T1000 (cell line): Measurements from ENCODE around the gene PLD2.
"Not testable (repeated sequence)": the region's sequence is repeated elsewhere in the genome, so short reads cannot be mapped to it uniquely, and the experiment has no call there.

Source experiments
- DNase-seq: peaks from one replicate; lab custom pipeline; 2025; ENCODE audit warnings: mixed read lengths; lab: John Stamatoyannopoulos, UW

PLD2 gene

DNA sequence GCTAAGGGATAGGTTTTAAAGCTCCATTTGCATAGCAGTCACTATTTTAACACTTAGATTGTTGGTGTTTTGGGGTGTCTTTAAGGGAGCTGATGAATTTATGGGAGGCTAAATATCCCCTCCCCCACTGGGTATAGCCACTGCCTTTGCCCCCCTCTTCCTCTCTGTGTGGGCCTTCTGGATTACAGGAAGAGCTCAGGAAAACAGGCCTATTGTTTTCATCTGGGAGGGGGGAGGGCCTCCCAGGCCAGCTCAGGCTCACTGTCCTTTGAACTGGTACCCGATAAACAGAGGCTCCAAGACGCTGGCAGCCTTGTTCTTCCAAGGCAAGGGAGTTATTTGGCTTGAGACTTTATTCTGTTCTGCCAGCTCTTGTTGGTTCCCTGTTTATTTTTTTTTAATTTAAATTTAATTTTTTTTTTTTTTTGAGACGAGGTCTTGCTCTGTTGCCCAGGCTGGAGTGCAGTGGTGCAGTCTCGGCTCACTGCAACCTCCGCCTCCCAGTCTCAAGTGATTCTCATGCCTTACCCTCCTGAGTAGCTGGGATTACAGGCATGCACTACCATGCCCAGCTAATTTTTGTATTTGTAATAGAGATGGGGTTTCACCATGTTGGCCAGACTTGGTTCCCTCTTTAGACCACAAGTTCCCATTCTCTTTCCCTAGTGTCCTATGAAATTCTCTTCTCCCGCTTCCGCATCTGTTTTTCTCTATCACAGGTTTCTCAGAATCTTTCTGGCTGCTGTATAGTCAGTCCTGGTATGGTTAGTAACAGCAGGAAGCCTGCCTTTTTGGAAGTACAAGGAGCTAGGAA lies 51.3 kb downstream of the PLD2 start:
- no peak for DNase-seq

DNA sequence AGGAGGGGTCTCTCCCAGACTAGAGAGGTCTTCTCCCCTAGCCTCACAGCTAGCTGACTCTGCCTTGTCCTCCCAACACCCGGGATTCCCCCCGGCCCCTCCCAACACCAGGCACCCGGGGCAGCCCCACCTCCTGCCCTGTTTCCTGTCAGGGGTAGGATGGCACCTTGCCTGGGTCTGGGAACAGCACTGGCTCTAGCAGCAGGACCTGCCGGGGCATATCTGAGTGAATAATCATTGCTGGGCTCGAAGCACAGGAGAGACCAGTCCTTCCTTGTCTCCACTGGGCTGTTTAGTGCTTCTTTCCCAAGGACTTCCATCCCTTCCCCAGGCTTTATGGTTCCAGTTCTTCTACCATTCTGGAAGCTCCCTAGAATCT lies 51.9 kb downstream of the PLD2 start:
- no peak for DNase-seq

DNA sequence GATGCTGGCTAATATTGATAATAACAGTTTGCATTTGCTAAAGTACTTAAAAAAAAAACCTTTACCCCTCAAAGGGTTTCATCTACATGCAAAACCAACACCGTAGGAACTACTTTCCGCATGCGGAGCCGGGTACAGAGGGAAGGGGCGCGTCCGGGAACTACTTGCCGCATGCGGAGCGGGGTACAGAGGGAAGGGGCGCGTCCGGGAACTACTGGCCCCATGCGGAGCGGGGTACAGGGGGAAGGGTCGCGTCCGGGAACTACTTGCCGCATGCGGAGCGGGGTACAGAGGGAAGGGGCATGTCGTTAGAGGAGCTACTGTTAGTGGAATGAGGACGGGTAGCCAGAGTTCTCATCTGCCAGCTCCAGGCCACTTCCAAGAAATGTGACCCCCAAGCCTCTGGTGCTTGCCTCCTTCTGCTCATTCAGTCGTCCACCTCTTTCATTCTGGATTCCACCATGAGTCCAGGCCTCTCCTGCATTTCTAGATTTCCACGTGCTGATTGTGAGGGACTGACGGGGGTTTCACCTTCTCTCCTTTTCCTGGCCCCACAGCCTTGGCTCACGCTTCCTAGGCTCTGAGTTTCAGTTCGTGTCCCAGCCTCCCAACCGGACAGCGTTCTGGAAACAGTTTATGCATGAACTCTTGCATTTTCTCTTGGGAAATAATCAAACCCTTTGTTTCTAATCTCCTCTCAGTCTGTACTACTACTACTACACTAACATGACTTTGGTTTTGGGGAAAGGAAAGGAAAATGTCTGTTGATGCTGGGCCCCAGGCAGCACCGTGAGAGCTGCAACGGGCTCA lies 53.1 kb downstream of the PLD2 start:
- DNase-seq: no peak

DNA sequence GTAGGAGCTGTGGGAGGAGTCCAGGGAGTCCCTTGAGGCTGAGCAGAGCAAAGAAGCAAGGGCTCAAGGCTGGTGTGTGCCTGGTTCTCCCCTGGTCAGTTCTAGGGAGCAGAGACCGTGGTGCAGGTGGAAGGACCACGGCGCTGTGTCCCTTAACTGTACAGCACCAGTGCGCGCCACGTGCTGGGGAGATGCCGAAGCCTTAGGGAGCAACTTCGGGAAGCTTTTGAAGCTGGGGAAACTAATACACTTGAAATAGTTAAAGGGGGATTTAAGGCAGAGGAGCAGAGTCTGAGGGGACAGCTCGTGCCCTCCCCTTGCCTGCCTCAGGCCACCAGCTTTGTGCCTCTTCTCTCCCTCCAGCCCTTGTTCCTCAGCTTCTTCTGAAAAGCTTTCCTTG lies 53.7 kb downstream of the PLD2 start:
- no peak for DNase-seq

DNA sequence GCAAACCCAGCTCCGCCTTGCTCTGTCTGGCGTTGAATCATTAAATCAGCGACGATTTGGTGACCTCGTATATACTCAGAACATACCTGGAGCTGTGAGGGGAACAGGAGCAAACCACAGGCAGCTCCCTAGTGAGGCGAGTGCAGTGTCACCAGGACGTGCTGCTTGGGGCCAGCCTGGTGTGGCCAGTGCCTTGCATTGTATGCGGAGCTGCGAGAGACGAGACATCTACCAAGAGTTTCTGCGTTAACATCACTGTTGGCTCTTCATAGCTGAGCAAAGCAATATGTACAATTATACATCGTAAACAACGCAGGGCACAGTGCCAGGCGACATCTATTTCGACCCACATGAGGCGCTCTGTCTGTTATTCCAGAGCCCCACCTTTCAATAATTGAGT lies 54.1 kb downstream of the PLD2 start:
- DNase-seq: no peak

DNA sequence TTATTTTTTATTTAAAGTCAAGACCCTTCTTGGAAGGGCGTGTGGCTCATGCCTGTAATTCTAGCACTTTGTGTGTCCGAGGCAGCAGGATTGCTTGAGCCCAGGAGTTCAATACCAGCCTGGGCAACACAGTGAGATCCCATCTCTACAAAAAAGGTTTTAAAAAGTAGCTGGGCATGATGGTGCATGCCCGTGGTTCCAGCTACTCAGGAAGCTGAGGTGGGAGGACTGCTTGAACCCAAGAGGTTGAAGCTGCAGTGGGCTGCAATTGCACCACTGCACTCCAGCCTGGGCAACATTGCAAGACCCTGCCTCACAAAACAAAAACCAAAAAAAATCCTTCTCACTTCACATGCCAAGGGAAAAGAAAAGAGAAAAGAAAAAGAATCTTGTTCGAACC lies 55.8 kb downstream of the PLD2 start:
- no peak for DNase-seq

DNA sequence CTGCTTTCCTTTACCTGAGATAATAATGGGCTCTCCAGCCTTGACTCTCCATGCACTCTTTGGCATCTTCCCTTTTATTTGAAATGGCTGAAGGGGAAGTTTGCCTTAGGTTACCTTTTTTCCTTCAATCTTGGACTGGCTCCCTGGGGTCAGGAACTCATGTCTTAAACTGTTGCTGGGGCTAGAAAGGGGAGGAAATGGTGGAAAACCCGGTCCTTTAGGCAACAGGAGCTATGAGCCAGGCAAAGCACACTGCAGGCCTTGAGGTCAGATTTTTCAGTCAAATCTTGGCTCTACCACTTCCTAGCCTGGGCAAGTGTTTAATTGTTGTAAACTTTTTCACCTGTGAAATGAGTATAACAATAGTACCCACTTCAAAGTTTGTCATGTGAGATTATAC lies 56.4 kb downstream of the PLD2 start:
- DNase-seq: no peak

DNA sequence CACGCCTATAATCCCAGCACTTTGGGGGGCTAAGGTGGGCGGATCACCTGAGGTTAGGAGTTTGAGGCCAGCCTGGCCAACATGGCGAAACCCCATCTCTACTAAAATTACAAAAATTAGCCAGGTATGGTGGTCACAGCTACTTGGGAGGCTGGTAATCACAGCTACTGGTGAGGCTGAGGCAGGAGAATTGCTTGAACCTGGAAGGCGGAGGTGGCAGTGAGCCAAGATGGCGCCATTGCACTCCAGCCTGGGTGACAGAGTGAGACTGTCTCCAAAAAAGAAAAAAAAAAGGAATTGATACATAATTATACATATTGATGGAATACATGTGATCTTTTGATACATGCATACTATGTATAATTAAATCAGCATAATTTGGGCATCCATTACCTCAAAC lies 60.6 kb downstream of the PLD2 start:
- DNase-seq: not testable (repeated sequence)

DNA sequence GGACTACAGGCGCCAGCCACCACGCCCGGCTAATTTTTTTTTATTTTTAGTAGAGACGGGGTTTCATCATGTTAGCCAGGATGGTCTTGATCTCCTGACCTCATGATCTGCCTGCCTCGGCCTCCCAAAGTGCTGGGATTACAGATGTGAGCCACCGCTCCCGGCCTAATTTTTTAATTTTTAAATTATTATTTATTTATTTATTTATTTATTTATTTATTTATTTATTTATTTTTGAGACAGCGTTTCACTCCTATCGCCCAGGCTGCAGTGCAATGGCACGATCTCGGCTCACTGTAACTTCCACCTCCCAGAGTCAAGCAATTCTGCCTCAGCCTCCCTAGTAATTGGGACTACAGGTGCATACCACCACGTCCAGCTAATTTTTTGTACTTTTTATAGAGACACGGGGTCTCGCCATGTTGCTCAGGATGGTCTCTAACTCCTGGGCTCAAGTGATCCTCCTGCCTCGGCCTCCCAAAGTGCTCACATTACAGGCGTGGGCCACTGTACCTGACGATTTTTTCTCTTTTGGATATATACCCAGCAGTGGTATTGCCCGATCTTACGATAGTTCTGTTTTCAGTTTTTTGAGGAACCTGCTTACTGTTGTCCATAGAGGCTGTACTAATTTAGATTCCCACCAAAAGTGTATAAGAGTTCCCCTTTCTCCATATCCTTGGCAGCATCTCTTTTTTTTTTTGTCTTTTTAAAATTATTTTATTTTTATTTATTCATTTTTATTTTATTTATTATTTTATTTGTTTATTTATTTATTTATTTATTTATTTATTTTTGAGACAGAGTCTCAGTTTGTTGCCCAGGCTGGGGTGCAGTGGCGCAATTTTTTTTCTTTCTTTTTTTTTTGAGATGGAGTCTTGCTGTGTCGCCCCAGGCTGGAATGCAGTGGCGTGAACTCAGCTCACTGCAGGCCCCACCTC lies 62.4 kb downstream of the PLD2 start:
- DNase-seq: not testable (repeated sequence)

DNA sequence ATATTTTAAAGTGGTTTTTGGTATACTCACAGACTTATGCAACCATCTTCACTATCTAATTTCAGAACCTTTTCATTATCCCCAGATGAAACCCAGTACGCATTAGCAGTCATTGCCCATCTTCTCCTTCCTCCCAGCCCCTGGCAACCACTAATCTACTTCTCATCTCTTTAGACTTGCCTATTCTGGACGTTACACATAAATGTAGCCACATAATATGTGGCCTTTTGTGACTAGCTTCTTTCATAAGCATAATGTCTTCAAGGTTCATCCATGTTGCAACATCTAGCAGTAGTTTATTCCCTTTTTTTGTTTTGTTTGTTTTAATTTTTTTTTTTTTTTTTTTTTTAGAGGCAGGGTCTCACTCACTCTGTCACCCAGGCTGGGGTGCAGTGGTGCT lies 63.9 kb downstream of the PLD2 start:
- no peak for DNase-seq

DNA sequence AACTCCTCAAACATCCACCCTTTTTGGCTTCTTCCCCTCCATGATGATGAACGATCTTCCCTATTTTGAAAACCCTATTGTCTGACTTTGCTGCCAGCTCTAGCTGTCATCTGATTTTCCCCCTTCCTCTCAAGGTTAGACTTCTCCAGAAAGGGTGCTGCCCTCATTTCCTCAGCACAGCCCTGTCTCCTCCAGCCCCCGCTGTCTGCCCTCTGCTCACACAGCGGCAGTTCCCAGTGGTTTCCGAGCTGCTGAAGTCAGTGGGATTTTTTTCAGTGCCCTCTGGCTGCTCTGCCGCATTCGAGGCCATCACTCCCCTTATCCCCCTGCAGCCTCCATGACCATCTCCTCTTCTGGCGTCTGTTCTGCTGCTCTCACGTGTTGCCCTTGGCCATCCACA lies 65.8 kb downstream of the PLD2 start:
- no peak for DNase-seq
